ENCODE results near the gene SERPINB3.
"Not testable (repeated sequence)": the region's sequence is repeated elsewhere in the genome, so short reads cannot be mapped to it uniquely, and the experiment has no call there.

Gene SERPINB3

GRCh38 chr18:63648241-63648640 lies 13.5 kb downstream of the SERPINB3 start:
- no peak overlapping the region for H2BK120ac ChIP-seq (ENCODE audit: insufficient read depth, low read length, poor library complexity)
- no peak overlapping the region for H2AFZ ChIP-seq (ENCODE audit: insufficient read depth, low read length, poor library complexity)
- no peak overlapping the region for H4K91ac ChIP-seq (ENCODE audit: low read depth, low read length)
- H3K23ac ChIP-seq (ENCODE audit: low read length): no peak overlapping the region
- WGBS (ENCODE audit: extremely low coverage, insufficient coverage, insufficient read length): no CpG with 5 or more reads among the region's 7 CpGs
- no peak overlapping the region for H3K18ac ChIP-seq (ENCODE audit: low read length)
- no peak overlapping the region for H4K8ac ChIP-seq (ENCODE audit: low read depth, low read length)
- no peak overlapping the region for H3K27ac ChIP-seq (ENCODE audit: low read depth, low read length)
- H4K12ac ChIP-seq (ENCODE audit: low read depth, low read length): no peak overlapping the region
- no peak overlapping the region for H2BK12ac ChIP-seq (ENCODE audit: low read length)
- no peaks in the 10 kb centered on the region for H3K79me1 ChIP-seq (ENCODE audit: low read length)
- no peaks in the 10 kb centered on the region for H3K4me1 ChIP-seq (ENCODE audit: control insufficient read depth in 1 of 2, insufficient read depth in 2 of 2, low read length in 2 of 2)
- H3K9ac ChIP-seq (ENCODE audit: low read length): no peak overlapping the region
- H3K9me3 ChIP-seq (ENCODE audit: insufficient read depth, low read depth, low read length): no peaks in the 10 kb centered on the region
- no peaks in the 10 kb centered on the region for H3K36me3 ChIP-seq (ENCODE audit: control insufficient read depth in 1 of 2, insufficient read depth in 2 of 2, low read length in 2 of 2)
- peak; percentile 15 to 39 for DNase-seq
- no peaks in the 10 kb centered on the region for H3K79me2 ChIP-seq (ENCODE audit: control insufficient read depth, insufficient read depth, low read length, poor library complexity)
- no peak overlapping the region for H2BK5ac ChIP-seq (ENCODE audit: low read depth, low read length, poor library complexity)
- no peak overlapping the region for H3K4ac ChIP-seq (ENCODE audit: low read depth, low read length)
- no peak overlapping the region for H3K4me3 ChIP-seq (ENCODE audit: low read depth, low read length)
- no peak overlapping the region for H3K14ac ChIP-seq (ENCODE audit: low read length)
- no peaks in the 10 kb centered on the region for H3K27me3 ChIP-seq (ENCODE audit: insufficient read depth, low read length)
- no peak overlapping the region for H3K4me2 ChIP-seq (ENCODE audit: low read length)
- no peak overlapping the region for H2AK5ac ChIP-seq (ENCODE audit: low read length)

DNA sequence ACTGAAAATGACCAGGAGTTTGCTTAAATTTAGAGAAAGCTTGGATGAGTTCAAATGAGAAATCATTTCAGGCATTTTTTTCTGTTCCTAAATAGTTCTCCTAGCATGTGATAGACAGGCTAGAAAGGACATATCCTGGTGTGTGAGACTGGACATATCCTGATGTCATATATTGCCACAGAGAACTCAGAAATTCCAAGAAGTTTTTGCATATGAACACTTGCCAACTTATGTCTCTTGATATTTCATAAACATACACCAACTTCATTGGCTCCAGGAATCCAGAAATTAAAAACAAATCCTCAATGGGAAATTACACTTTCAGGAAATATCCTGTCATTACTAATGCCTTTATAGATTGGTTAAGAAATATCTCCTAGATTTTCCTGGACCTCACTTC lies 14.8 kb downstream of the SERPINB3 start:
- Histone ChIP-seq H3K18ac (ENCODE audit: low read length) (no peak overlapping the region), H3K4me1 (ENCODE audit: control insufficient read depth in 1 of 2, insufficient read depth in 2 of 2, low read length in 2 of 2) (no peaks in the 10 kb centered on the region), H4K12ac (ENCODE audit: low read depth, low read length) (no peak overlapping the region), H3K79me2 (ENCODE audit: control insufficient read depth, insufficient read depth, low read length, poor library complexity) (no peaks in the 10 kb centered on the region), H3K79me1 (ENCODE audit: low read length) (no peaks in the 10 kb centered on the region), H2BK12ac (ENCODE audit: low read length) (no peak overlapping the region), H4K8ac (ENCODE audit: low read depth, low read length) (no peak overlapping the region), H3K9ac (ENCODE audit: low read length) (no peak overlapping the region), H2BK120ac (ENCODE audit: insufficient read depth, low read length, poor library complexity) (no peak overlapping the region), H2AFZ (ENCODE audit: insufficient read depth, low read length, poor library complexity) (no peak overlapping the region), H3K36me3 (ENCODE audit: control insufficient read depth in 1 of 2, insufficient read depth in 2 of 2, low read length in 2 of 2) (no peaks in the 10 kb centered on the region), H3K4me2 (ENCODE audit: low read length) (no peak overlapping the region), H3K23ac (ENCODE audit: low read length) (no peak overlapping the region), H2AK5ac (ENCODE audit: low read length) (no peak overlapping the region), H2BK5ac (ENCODE audit: low read depth, low read length, poor library complexity) (no peak overlapping the region), H3K4ac (ENCODE audit: low read depth, low read length) (no peak overlapping the region), H4K91ac (ENCODE audit: low read depth, low read length) (no peak overlapping the region), H3K14ac (ENCODE audit: low read length) (no peak overlapping the region), H3K4me3 (ENCODE audit: low read depth, low read length) (no peak overlapping the region), H3K9me3 (ENCODE audit: insufficient read depth, low read depth, low read length) (no peaks in the 10 kb centered on the region), H3K27ac (ENCODE audit: low read depth, low read length) (no peak overlapping the region), H3K27me3 (ENCODE audit: insufficient read depth, low read length) (no peaks in the 10 kb centered on the region)
- peak in 1 of 2 donors; percentile 77 for DNase-seq

- not testable (repeated sequence) for H4K8ac ChIP-seq (ENCODE audit: low read depth, low read length)
These were observed 17.0 kb downstream of the SERPINB3 start for GRCh38 chr18:63644694-63645093.

GRCh38 chr18:63644142-63644541 lies 17.6 kb downstream of the SERPINB3 start, which contains the start of gene SERPINB4:
Gene SERPINB4 (minus strand): TSS chr18:63644256. CDS start chr18:63643577, 679 bp downstream.
- H2AFZ ChIP-seq (ENCODE audit: insufficient read depth, low read length, poor library complexity): not testable (repeated sequence)

More at GRCh38 chr18:63644694-63645093, 17.0 kb downstream of the SERPINB3 start:
- H2BK5ac ChIP-seq (ENCODE audit: low read depth, low read length, poor library complexity); H4K91ac ChIP-seq (ENCODE audit: low read depth, low read length); H3K79me1 ChIP-seq (ENCODE audit: low read length); H3K4me1 ChIP-seq (ENCODE audit: control insufficient read depth in 1 of 2, insufficient read depth in 2 of 2, low read length in 2 of 2); H3K4me2 ChIP-seq (ENCODE audit: low read length); H3K9me3 ChIP-seq (ENCODE audit: insufficient read depth, low read depth, low read length); H3K18ac ChIP-seq (ENCODE audit: low read length); H2BK12ac ChIP-seq (ENCODE audit: low read length); H3K4ac ChIP-seq (ENCODE audit: low read depth, low read length); H4K12ac ChIP-seq (ENCODE audit: low read depth, low read length); H3K4me3 ChIP-seq (ENCODE audit: low read depth, low read length); H3K36me3 ChIP-seq (ENCODE audit: control insufficient read depth in 1 of 2, insufficient read depth in 2 of 2, low read length in 2 of 2); H3K27ac ChIP-seq (ENCODE audit: low read depth, low read length); H2AK5ac ChIP-seq (ENCODE audit: low read length); H3K14ac ChIP-seq (ENCODE audit: low read length); H2AFZ ChIP-seq (ENCODE audit: insufficient read depth, low read length, poor library complexity); H3K27me3 ChIP-seq (ENCODE audit: insufficient read depth, low read length); H3K79me2 ChIP-seq (ENCODE audit: control insufficient read depth, insufficient read depth, low read length, poor library complexity); H3K23ac ChIP-seq (ENCODE audit: low read length); H2BK120ac ChIP-seq (ENCODE audit: insufficient read depth, low read length, poor library complexity); H3K9ac ChIP-seq (ENCODE audit: low read length): not testable (repeated sequence)
- DNase-seq: peak in 1 of 2 donors; percentile 17
- WGBS (ENCODE audit: extremely low coverage, insufficient coverage, insufficient read length): no CpG with 5 or more reads among the region's 1 CpG

More at GRCh38 chr18:63644142-63644541, 17.6 kb downstream of the SERPINB3 start, which contains the start of gene SERPINB4:
- H3K9me3 ChIP-seq (ENCODE audit: insufficient read depth, low read depth, low read length); H4K8ac ChIP-seq (ENCODE audit: low read depth, low read length); H3K79me2 ChIP-seq (ENCODE audit: control insufficient read depth, insufficient read depth, low read length, poor library complexity); H2BK5ac ChIP-seq (ENCODE audit: low read depth, low read length, poor library complexity); H3K4me3 ChIP-seq (ENCODE audit: low read depth, low read length); H2BK12ac ChIP-seq (ENCODE audit: low read length); H2AK5ac ChIP-seq (ENCODE audit: low read length); H3K4me1 ChIP-seq (ENCODE audit: control insufficient read depth in 1 of 2, insufficient read depth in 2 of 2, low read length in 2 of 2); H3K79me1 ChIP-seq (ENCODE audit: low read length); H3K27ac ChIP-seq (ENCODE audit: low read depth, low read length); H4K12ac ChIP-seq (ENCODE audit: low read depth, low read length); H3K4ac ChIP-seq (ENCODE audit: low read depth, low read length); H4K91ac ChIP-seq (ENCODE audit: low read depth, low read length); H3K36me3 ChIP-seq (ENCODE audit: control insufficient read depth in 1 of 2, insufficient read depth in 2 of 2, low read length in 2 of 2); H2BK120ac ChIP-seq (ENCODE audit: insufficient read depth, low read length, poor library complexity); H3K27me3 ChIP-seq (ENCODE audit: insufficient read depth, low read length); H3K14ac ChIP-seq (ENCODE audit: low read length); H3K18ac ChIP-seq (ENCODE audit: low read length); H3K9ac ChIP-seq (ENCODE audit: low read length); H3K23ac ChIP-seq (ENCODE audit: low read length); H3K4me2 ChIP-seq (ENCODE audit: low read length): not testable (repeated sequence)
- no CpG with 5 or more reads among the region's 2 CpGs for WGBS (ENCODE audit: extremely low coverage, insufficient coverage, insufficient read length)
- DNase-seq: peak in 1 of 2 donors; percentile 36
